Measurements from ENCODE around the gene FEM1A. TPM values are rescaled to one million over a fixed set of nuclear protein-coding genes. Genes with fewer than 3 reads are reported as not detected.
A peak's percentile ranks its signal among the peaks of the same experiment; 100 is the strongest.

FEM1A gene
- total RNA-seq, 1 experiment from 2014 or later, result 17.7 TPM

- Histone ChIP-seq H2AFZ (ENCODE audit: low read depth, low read length, poor library complexity, severe bottlenecking) (no peak overlapping the region), H3K27me3 (ENCODE audit: insufficient read depth, low read length) (no peaks in the 10 kb centered on the region), H3K27ac (ENCODE audit: low read depth, low read length) (peak overlapping the region; percentile 76), H3K79me2 (ENCODE audit: insufficient read depth, low read length) (peaks cover 16% of the 10 kb centered on the region), H3K36me3 (ENCODE audit: control insufficient read depth in 1 of 2, insufficient read depth in 2 of 2, low read length in 2 of 2) (peaks cover 0 to 25% of the 10 kb centered on the region in 2 experiments; a peak in 2 of 4 replicates), H3K4me1 (ENCODE audit: control insufficient read depth in 1 of 2, insufficient read depth in 2 of 2, low read length in 2 of 2) (peaks cover 21 to 48% of the 10 kb centered on the region in 2 experiments), H4K20me1 (ENCODE audit: insufficient read depth) (no peaks in the 10 kb centered on the region), H3K9ac (ENCODE audit: low read length) (peak overlapping the region; percentile 37; the same call in 1 of the 2 replicates), H3K4me2 (ENCODE audit: low read length) (peak overlapping the region; percentile 16; the same call in 1 of the 2 replicates), H3K9me3 (ENCODE audit: control insufficient read depth in 1 of 2, insufficient read depth in 1 of 2, low read depth in 1 of 2, low read length in 2 of 2) (no peaks in the 10 kb centered on the region), H3K9me2 (ENCODE audit: insufficient read depth) (no peaks in the 10 kb centered on the region), H3K4me3 (replicated peaks in 1 of 2; ENCODE audit: low read depth in 1 of 2, low read length in 2 of 2) (no peak overlapping the region)
- intact Hi-C loops (cut with micrococcal nuclease), result no loop called here
- BruUV-seq (replicated peaks), result TSS peak; percentile 39
- ChIA-PET POLR2A (no interaction called here), RAD21 (ENCODE audit: low non-redundant PET in 1 of 2, low total read pairs in 2 of 2, uncharacterized antibody in 2 of 2, unreplicated experiment in 2 of 2) (no interaction called here), CTCF (interaction anchor here (0.7 kb wide), 1 partner anchor 152 kb away, joined by 3 read pairs; the partner anchor contains the start of gene KDM4B)
- TF ChIP-seq EGR1 (IDR thresholded peaks at IDR 0.05; ENCODE audit: low read depth) (no peak), CBX3 (IDR thresholded peaks at IDR 0.05; ENCODE audit: low read depth) (no peak), CEBPB (IDR thresholded peaks at IDR 0.05; ENCODE audit: low read depth) (no peak), FOSL1 (IDR thresholded peaks at IDR 0.05; ENCODE audit: low read depth) (no peak), POLR2A (IDR thresholded peaks at IDR 0.05; ENCODE audit: borderline replicate concordance, extremely low read depth, insufficient read depth, insufficient read length) (no peak), SIN3A (IDR thresholded peaks at IDR 0.05; ENCODE audit: low read depth) (no peak), SRF (IDR thresholded peaks at IDR 0.05; ENCODE audit: low read depth) (no peak), POLR2AphosphoS5 (IDR thresholded peaks at IDR 0.05; ENCODE audit: low read depth, low read length) (no peak), TCF7L2 (IDR thresholded peaks at IDR 0.05; ENCODE audit: borderline replicate concordance, extremely low read depth, insufficient read depth, insufficient read length) (no peak), RAD21 (IDR thresholded peaks at IDR 0.05; ENCODE audit: low read depth) (no peak), YY1 (IDR thresholded peaks at IDR 0.05; ENCODE audit: extremely low read depth, insufficient replicate concordance, low read depth, low read length) (no peak), EZH2phosphoT487 (IDR thresholded peaks at IDR 0.05; ENCODE audit: borderline replicate concordance) (no peak)
- TF ChIP-seq, protein P1, sequence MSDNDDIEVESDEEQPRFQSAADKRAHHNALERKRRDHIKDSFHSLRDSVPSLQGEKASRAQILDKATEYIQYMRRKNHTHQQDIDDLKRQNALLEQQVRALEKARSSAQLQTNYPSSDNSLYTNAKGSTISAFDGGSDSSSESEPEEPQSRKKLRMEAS (IDR thresholded peaks at IDR 0.05), result no peak
- TF ChIP-seq, protein P2, sequence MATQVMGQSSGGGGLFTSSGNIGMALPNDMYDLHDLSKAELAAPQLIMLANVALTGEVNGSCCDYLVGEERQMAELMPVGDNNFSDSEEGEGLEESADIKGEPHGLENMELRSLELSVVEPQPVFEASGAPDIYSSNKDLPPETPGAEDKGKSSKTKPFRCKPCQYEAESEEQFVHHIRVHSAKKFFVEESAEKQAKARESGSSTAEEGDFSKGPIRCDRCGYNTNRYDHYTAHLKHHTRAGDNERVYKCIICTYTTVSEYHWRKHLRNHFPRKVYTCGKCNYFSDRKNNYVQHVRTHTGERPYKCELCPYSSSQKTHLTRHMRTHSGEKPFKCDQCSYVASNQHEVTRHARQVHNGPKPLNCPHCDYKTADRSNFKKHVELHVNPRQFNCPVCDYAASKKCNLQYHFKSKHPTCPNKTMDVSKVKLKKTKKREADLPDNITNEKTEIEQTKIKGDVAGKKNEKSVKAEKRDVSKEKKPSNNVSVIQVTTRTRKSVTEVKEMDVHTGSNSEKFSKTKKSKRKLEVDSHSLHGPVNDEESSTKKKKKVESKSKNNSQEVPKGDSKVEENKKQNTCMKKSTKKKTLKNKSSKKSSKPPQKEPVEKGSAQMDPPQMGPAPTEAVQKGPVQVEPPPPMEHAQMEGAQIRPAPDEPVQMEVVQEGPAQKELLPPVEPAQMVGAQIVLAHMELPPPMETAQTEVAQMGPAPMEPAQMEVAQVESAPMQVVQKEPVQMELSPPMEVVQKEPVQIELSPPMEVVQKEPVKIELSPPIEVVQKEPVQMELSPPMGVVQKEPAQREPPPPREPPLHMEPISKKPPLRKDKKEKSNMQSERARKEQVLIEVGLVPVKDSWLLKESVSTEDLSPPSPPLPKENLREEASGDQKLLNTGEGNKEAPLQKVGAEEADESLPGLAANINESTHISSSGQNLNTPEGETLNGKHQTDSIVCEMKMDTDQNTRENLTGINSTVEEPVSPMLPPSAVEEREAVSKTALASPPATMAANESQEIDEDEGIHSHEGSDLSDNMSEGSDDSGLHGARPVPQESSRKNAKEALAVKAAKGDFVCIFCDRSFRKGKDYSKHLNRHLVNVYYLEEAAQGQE (IDR thresholded peaks at IDR 0.05; ENCODE audit: low read depth), result no peak
- DNase-seq (ENCODE audit: low read depth, low spot score) (no peak), ATAC-seq (no peak)
Observed at GRCh38 chr19:4816202-4816949, 24.8 kb downstream of the FEM1A start.
